Stimulated activated CD8-positive, alpha-beta memory T cell treated with anti-CD3 and anti-CD28 coated beads, Interleukin-4, amount 100 ng/mL, for 24 hours (primary cell): ENCODE results near the gene UGT1A10.

Experiments
- DNase-seq: peaks from one replicate; pipeline ENCODE4 v3.0.0-alpha.2; 2020; ENCODE audit warnings: low read depth

The UGT1A10 gene

DNA sequence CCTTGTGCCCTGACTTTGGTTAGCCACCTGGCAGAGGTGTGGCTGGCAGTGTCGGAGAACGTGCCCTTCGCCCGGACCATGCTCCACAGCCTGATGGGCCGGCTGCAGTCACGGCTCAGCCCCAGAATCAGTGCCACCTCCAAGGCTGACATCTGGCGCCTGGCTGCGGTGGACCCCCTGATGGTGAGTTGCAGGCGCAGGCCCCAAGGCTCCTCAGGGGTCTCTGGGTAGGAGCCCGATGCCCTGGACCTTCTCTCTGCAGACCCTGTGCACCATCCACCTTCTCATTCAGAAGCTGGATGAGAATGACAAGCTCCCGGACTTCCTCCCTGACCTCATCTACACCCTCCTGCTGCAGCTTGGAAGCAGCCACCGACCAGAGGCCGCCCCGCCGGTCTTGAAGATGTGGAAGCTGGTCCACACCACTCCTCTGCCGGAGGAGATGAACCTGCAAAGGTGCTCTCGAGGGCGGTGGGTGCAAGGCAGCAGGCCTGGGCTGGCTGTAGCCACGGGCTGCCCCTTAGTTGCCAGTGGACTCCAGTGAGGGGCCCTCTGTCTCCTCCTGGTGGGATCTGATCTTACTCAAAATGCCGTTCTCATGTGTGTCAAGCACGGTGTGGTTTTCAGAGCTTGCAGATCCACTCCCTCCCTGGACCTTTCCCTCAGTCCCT lies 186.0 kb downstream of the UGT1A10 start:
- no peak for DNase-seq
